Mucosa of descending colon (tissue), 3 donors: Measurements from ENCODE around the gene TTC5. TPM values are rescaled to one million over a fixed set of nuclear protein-coding genes. Genes with fewer than 3 reads are reported as not detected.
A peak's percentile ranks its signal among the peaks of the same experiment; 100 is the strongest.

Experiments
- ATAC-seq: fragments of 200-7000 bp; cut with Tn5 transposase; one replicate; pipeline ENCODE4 v1.9.1; 2020; ENCODE audit warnings: mild to moderate bottlenecking, moderate library complexity
- DNase-seq, 3 donors: peaks; one replicate each; pipeline ENCODE4 v3.0.0-alpha.2; 2020
- H3K36me3 ChIP-seq: fragments of 200-600 bp; one replicate; pipeline ENCODE4 v1.8.0; 2021; ENCODE audit warnings: low read depth, mild to moderate bottlenecking
- H3K4me1 ChIP-seq: fragments of 200-600 bp; one replicate; pipeline ENCODE4 v1.8.0; 2021; ENCODE audit warnings: low read depth, mild to moderate bottlenecking
- H3K4me3 ChIP-seq: fragments of 200-600 bp; one replicate; pipeline ENCODE4 v1.8.0; 2021; ENCODE audit warnings: mild to moderate bottlenecking
- H3K9me3 ChIP-seq: fragments of 200-600 bp; one replicate; pipeline ENCODE4 v1.8.0; 2021; ENCODE audit warnings: mild to moderate bottlenecking
- CTCF ChIP-seq: fragments of 200-600 bp; IDR thresholded peaks from one replicate; pipeline ENCODE4 v1.8.0; 2022; ENCODE audit warnings: antibody characterized with exemption, mild to moderate bottlenecking
- intact Hi-C, 2 donors: fragments of 100-400 bp; cut with DNase I in 1 of 2; cut with micrococcal nuclease in 1 of 2; formaldehyde crosslinking; loops; one replicate each; pipeline versions ENCODE4 v1.11.0 to v1.11.1; 2022; cut with DNase I, micrococcal nuclease
- total RNA-seq, 3 donors: library from RNA; stranded (reverse); fragmentation: NEBNext Ultra II Directional in 2 of 3; extraction: Animal tissue kit (Norgen Biotek cat#: 25700) in 2 of 3; gene quantifications; one replicate each; pipeline versions ENCODE4 v1.2.1 to v1.2.4, GENCODE V29; 2021 to 2023
- donor health status: DM: no; HTN: no; CAD: no; lungs with moderate emphysema.
- donor health status: DM: no; HTN: no; CAD: no.
- donor health status: DM: no; HTN: yes; CAD: no.

The TTC5 gene
- total RNA-seq, 3 donors from 2014 or later, result 11.8 to 17.0 (median 13.2) TPM

GRCh38 chr14:20333494-20333841 lies 27.7 kb upstream of the TTC5 start:
- no peaks in the 10 kb centered on the region for H3K36me3 ChIP-seq
- intact Hi-C loops, result loop anchor here in 1 of 2 donors (10.0 kb wide), 1 partner anchor 351 kb away; the partner anchor contains the start of genes ANG and RNASE4
- no peak for TF ChIP-seq CTCF
- DNase-seq (no peak), ATAC-seq (no peak)
- no peaks in the 10 kb centered on the region for H3K9me3 ChIP-seq
- H3K4me1 ChIP-seq, result peaks cover 6% of the 10 kb centered on the region
- H3K4me3 ChIP-seq, result no peak overlapping the region

GRCh38 chr14:20332788-20333493 lies 27.2 kb upstream of the TTC5 start, which contains the start of gene CCNB1IP1:
CCNB1IP1 (minus strand) TSS chr14:20333279; CDS start chr14:20316523, 16,756 bp downstream.
- H3K36me3 ChIP-seq, result no peaks in the 10 kb centered on the region
- peak within 1 kb of the TSS; percentile 30 for H3K4me3 ChIP-seq
- peaks cover 6% of the 10 kb centered on the region for H3K4me1 ChIP-seq
- DNase-seq (peak in 2 of 3 donors; percentile 40 to 78), ATAC-seq (peak; percentile 99)
- H3K9me3 ChIP-seq, result no peaks in the 10 kb centered on the region
- TF ChIP-seq CTCF, result no peak
- intact Hi-C loops, result loop anchor here in 1 of 2 donors (10.0 kb wide), 1 partner anchor 352 kb away; the partner anchor contains the start of genes ANG and RNASE4

- Histone ChIP-seq H3K9me3 (no peaks in the 10 kb centered on the region), H3K36me3 (no peaks in the 10 kb centered on the region), H3K4me1 (peaks cover 6% of the 10 kb centered on the region), H3K4me3 (peak overlapping the region; percentile 30)
- intact Hi-C loops, result loop anchor here in 1 of 2 donors (10.0 kb wide), 1 partner anchor 352 kb away; the partner anchor contains the start of genes ANG and RNASE4
- DNase-seq, result peak in 1 of 3 donors; percentile 43
- peak; percentile 67 for ATAC-seq
- no peak for TF ChIP-seq CTCF
Observed at GRCh38 chr14:20332431-20332787, 26.7 kb upstream of the TTC5 start.

- DNase-seq, result no peak
Observed at GRCh38 chr14:20331053-20331613, 25.4 kb upstream of the TTC5 start.

GRCh38 chr14:20329355-20329754 lies 23.6 kb upstream of the TTC5 start:
- no peaks in the 10 kb centered on the region for H3K36me3 ChIP-seq
- TF ChIP-seq CTCF, result no peak
- no peak for ATAC-seq
- DNase-seq, result no peak
- no peaks in the 10 kb centered on the region for H3K9me3 ChIP-seq
- no peak overlapping the region for H3K4me3 ChIP-seq
- peaks cover 6% of the 10 kb centered on the region for H3K4me1 ChIP-seq
- intact Hi-C loops, result loop anchor here in 1 of 2 donors (5.0 kb wide), 1 partner anchor 278 kb away; no protein-coding TSS in a partner anchor

More at GRCh38 chr14:20331053-20331613, 25.4 kb upstream of the TTC5 start:
- H3K36me3 ChIP-seq, result no peaks in the 10 kb centered on the region
- H3K9me3 ChIP-seq, result no peaks in the 10 kb centered on the region
- no peak overlapping the region for H3K4me3 ChIP-seq
- intact Hi-C loops, result loop anchor here in 1 of 2 donors (10.0 kb wide), 1 partner anchor 354 kb away; the partner anchor contains the start of genes ANG and RNASE4
- no peak for ATAC-seq
- H3K4me1 ChIP-seq, result peaks cover 6% of the 10 kb centered on the region
- no peak for TF ChIP-seq CTCF
